Ovary (tissue), 9 donors: ENCODE measurements around the gene AURKA. TPM values are rescaled to one million over a fixed set of nuclear protein-coding genes. Genes with fewer than 3 reads are reported as not detected.

ENCODE experiments used
- DNase-seq, 5 donors: peaks; one replicate each; pipeline ENCODE4 v3.0.0-alpha.2; 2019 to 2020
- H3K27ac ChIP-seq, 2 donors: fragments of 200-600 bp; one replicate each; pipeline versions ENCODE4 v1.5.1 to v1.8.0; 2019 to 2022
- H3K27me3 ChIP-seq: fragments of 200-600 bp; one replicate; pipeline ENCODE4 v1.8.0; 2022
- H3K36me3 ChIP-seq: fragments of 200-600 bp; sonication (generic); one replicate; pipeline ENCODE4 v1.5.1; 2019
- H3K4me1 ChIP-seq: one replicate; pipeline ENCODE4 v1.8.1; 2013; ENCODE audit warnings: mild to moderate bottlenecking, moderate library complexity; ENCODE audit not compliant: insufficient read depth
- H3K4me3 ChIP-seq: fragments of 200-600 bp; sonication (generic); one replicate; pipeline ENCODE4 v1.5.1; 2017
- H3K9me3 ChIP-seq, 2 donors: fragments of 200-600 bp in 1 of 2; sonication (generic) in 1 of 2; one replicate each; pipeline versions ENCODE4 v1.5.1 to v1.8.1; 2013 to 2019; ENCODE audit warnings: mild to moderate bottlenecking in 1 of 2, moderate library complexity in 1 of 2
- CTCF ChIP-seq, 3 donors: fragments of 450-650 bp in 2 of 3; fragments of 200-600 bp in 1 of 3; IDR thresholded peaks; one replicate each; pipeline versions ENCODE4 v1.5.1 to v1.8.0; 2016 to 2022; ENCODE audit warnings: antibody characterized with exemption in 3 of 3, mild to moderate bottlenecking in 1 of 3
- EP300 ChIP-seq: sonication (generic); formaldehyde crosslinking; IDR thresholded peaks from one replicate; pipeline ENCODE4 v1.6.1; 2017; ENCODE audit warnings: antibody characterized with exemption
- POLR2A ChIP-seq: fragments of 450-650 bp; IDR thresholded peaks from one replicate; pipeline ENCODE4 v1.6.1; 2017; ENCODE audit warnings: antibody characterized with exemption, mild to moderate bottlenecking, moderate library complexity
- WGBS, 3 donors: extraction: QIAGEN DNeasy Blood & Tissue Kit in 1 of 3; methylation state at CpG; one replicate each; pipeline versions ENCODE4 v1.1.5 to v1.1.7; 2013 to 2017; 5-methylcytosine and 5-hydroxymethylcytosine counted together
- intact Hi-C, 4 donors: fragments of 100-400 bp; cut with DNase I; formaldehyde crosslinking; loops; one replicate each; pipeline versions ENCODE4 v1.11.0 to v1.15.1; 2022 to 2023
- polyA plus RNA-seq, 2 donors: library from polyadenylated mRNA; stranded (reverse); fragments of 200-250 nt in 1 of 2; fragments of 350-450 nt in 1 of 2; fragmentation: Illumina TruSeq in 1 of 2; extraction: RNeasy Lipid Tissue Mini Kit (QIAGEN cat#74804) in 1 of 2; gene quantifications; one replicate each; pipeline ENCODE4 v1.2.3, GENCODE V29; 2013 to 2014
- total RNA-seq, 7 donors: library from RNA; depleted of rRNA in 2 of 7; stranded (reverse); fragments of >200 nt in 2 of 7; fragmentation: NEBNext Ultra II Directional in 3 of 7; extraction: Animal tissue kit (Norgen Biotek cat#: 25700) in 3 of 7; gene quantifications; one replicate each; pipeline versions ENCODE4 v1.1.0 to v1.2.4, GENCODE V29; 2016 to 2023
- donor health status: DM: no; HTN: no; CAD: no; lungs with moderate emphysema.
- donor health status: DM: no; HTN: no; CAD: no.
- donor health status: Bipolar disorder and iron deficiency.
- donor health status: DM: yes; HTN: yes; CAD: no.
- donor health status: DM: no; HTN: no; CAD: no.
- donor health status: DM: yes; HTN: yes; CAD: no.

AURKA gene
- total and polyA plus RNA-seq, 9 donors = 2.2 to 10.0 (median 3.2) TPM

GRCh38 chr20:56381501-56381900 lies 10.5 kb downstream of the AURKA start:
- WGBS, 3 donors = 94 to 100% (median 95%) methylated on average over 1 of the region's 1 CpG
- Histone ChIP-seq H3K9me3 (no peaks in the 10 kb centered on the region), H3K4me3 (no peak overlapping the region), H3K4me1 (peaks cover 2% of the 10 kb centered on the region), H3K36me3 (no peaks in the 10 kb centered on the region), H3K27ac (no peak overlapping the region), H3K27me3 (no peaks in the 10 kb centered on the region)
- intact Hi-C loops = no loop called here
- no peak for TF ChIP-seq CTCF (IDR thresholded peaks at IDR 0.05)
- TF ChIP-seq POLR2A = no peak
- no peak for TF ChIP-seq EP300
- no peak for DNase-seq

- no peak overlapping the region for H3K27ac ChIP-seq
- no peak for DNase-seq
- no peaks in the 10 kb centered on the region for H3K36me3 ChIP-seq
- TF ChIP-seq POLR2A = no peak
- no peak for TF ChIP-seq CTCF (IDR thresholded peaks at IDR 0.05)
- no peak for TF ChIP-seq EP300
- H3K4me3 ChIP-seq = no peak overlapping the region
- H3K27me3 ChIP-seq = no peaks in the 10 kb centered on the region
- no peaks in the 10 kb centered on the region for H3K9me3 ChIP-seq
- intact Hi-C loops = no loop called here
- H3K4me1 ChIP-seq = peaks cover 2% of the 10 kb centered on the region
- WGBS, 3 donors = 2 to 7% (median 5%) methylated on average over 1 of the region's 1 CpG
These were observed 11.6 kb downstream of the AURKA start for GRCh38 chr20:56380375-56380774.

GRCh38 chr20:56378386-56378785 lies 13.6 kb downstream of the AURKA start:
- no peak for TF ChIP-seq POLR2A
- no peak for TF ChIP-seq EP300
- no peak for TF ChIP-seq CTCF (IDR thresholded peaks at IDR 0.05)
- Histone ChIP-seq H3K9me3 (no peaks in the 10 kb centered on the region), H3K36me3 (no peaks in the 10 kb centered on the region), H3K27ac (no peak overlapping the region), H3K27me3 (no peaks in the 10 kb centered on the region), H3K4me3 (no peak overlapping the region), H3K4me1 (peaks cover 4% of the 10 kb centered on the region)
- intact Hi-C loops = no loop called here
- 91 to 97% (median 93%) methylated on average over 3 of the region's 3 CpGs for WGBS, 3 donors
- no peak for DNase-seq

GRCh38 chr20:56376331-56376730 lies 15.7 kb downstream of the AURKA start:
- WGBS, 3 donors = 86 to 90% (median 90%) methylated on average over 2 of the region's 2 CpGs
- Histone ChIP-seq H3K4me1 (peaks cover 1% of the 10 kb centered on the region), H3K27me3 (no peaks in the 10 kb centered on the region)

More at GRCh38 chr20:56376331-56376730, 15.7 kb downstream of the AURKA start:
- Histone ChIP-seq H3K27ac (no peak overlapping the region), H3K4me3 (no peak overlapping the region), H3K36me3 (no peaks in the 10 kb centered on the region), H3K9me3 (no peaks in the 10 kb centered on the region)
- TF ChIP-seq POLR2A (no peak), CTCF (IDR thresholded peaks at IDR 0.05) (no peak), EP300 (no peak)
- no peak for DNase-seq
- intact Hi-C loops = no loop called here
